Measurements from ENCODE around the gene MAP2K4.

The MAP2K4 gene

GRCh38 chr17:11986179-11986941 lies 34.3 kb upstream of the MAP2K4 start:
- Histone ChIP-seq H3K9me3 (no peaks in the 10 kb centered on the region), H3K4me1 (ENCODE audit: control insufficient read depth in 1 of 2, insufficient read depth in 1 of 2, low read depth in 1 of 2, low read length in 1 of 2) (no peaks in the 10 kb centered on the region), H3K4me3 (ENCODE audit: low read depth in 1 of 2, low read length in 1 of 2) (no peak overlapping the region), H3K36me3 (peaks cover 58% of the 10 kb centered on the region), H3K27ac (no peak overlapping the region), H3K27me3 (no peaks in the 10 kb centered on the region)
- TF ChIP-seq, protein P1, sequence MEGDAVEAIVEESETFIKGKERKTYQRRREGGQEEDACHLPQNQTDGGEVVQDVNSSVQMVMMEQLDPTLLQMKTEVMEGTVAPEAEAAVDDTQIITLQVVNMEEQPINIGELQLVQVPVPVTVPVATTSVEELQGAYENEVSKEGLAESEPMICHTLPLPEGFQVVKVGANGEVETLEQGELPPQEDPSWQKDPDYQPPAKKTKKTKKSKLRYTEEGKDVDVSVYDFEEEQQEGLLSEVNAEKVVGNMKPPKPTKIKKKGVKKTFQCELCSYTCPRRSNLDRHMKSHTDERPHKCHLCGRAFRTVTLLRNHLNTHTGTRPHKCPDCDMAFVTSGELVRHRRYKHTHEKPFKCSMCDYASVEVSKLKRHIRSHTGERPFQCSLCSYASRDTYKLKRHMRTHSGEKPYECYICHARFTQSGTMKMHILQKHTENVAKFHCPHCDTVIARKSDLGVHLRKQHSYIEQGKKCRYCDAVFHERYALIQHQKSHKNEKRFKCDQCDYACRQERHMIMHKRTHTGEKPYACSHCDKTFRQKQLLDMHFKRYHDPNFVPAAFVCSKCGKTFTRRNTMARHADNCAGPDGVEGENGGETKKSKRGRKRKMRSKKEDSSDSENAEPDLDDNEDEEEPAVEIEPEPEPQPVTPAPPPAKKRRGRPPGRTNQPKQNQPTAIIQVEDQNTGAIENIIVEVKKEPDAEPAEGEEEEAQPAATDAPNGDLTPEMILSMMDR (IDR thresholded peaks at IDR 0.05): no peak

DNA sequence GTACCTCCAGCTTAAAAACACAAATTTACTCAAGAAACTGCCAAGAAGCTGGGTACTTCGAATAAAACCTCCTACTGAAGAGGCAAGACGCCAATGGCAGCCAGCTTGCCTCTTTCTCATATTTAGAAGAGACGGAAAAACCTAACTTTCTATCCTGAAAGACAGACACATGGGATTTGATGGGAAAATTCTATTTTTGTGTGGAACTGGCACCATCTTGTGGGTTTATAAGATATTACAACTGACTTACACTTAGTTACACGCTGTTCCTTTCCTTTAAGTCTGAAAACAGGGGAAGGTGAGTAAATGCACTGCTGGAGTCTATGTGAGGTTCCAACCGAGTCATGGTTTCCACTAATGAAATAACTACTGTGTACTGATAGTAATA lies 33.7 kb upstream of the MAP2K4 start:
- no peaks in the 10 kb centered on the region for H3K27me3 ChIP-seq
- TF ChIP-seq, protein P1 (IDR thresholded peaks at IDR 0.05): peak; percentile 33
- H3K9me3 ChIP-seq: no peaks in the 10 kb centered on the region
- no peaks in the 10 kb centered on the region for H3K4me1 ChIP-seq (ENCODE audit: control insufficient read depth in 1 of 2, insufficient read depth in 1 of 2, low read depth in 1 of 2, low read length in 1 of 2)
- no peak overlapping the region for H3K4me3 ChIP-seq (ENCODE audit: low read depth in 1 of 2, low read length in 1 of 2)
- no peak overlapping the region for H3K27ac ChIP-seq
- peaks cover 61% of the 10 kb centered on the region for H3K36me3 ChIP-seq

- no peak overlapping the region for H3K4me3 ChIP-seq (ENCODE audit: low read depth in 1 of 2, low read length in 1 of 2)
- H3K27ac ChIP-seq: peak overlapping the region; percentile 7
- TF ChIP-seq, protein P1 (IDR thresholded peaks at IDR 0.05): no peak
- H3K36me3 ChIP-seq: peaks cover 44% of the 10 kb centered on the region
- no peaks in the 10 kb centered on the region for H3K27me3 ChIP-seq
- H3K9me3 ChIP-seq: no peaks in the 10 kb centered on the region
- H3K4me1 ChIP-seq (ENCODE audit: control insufficient read depth in 1 of 2, insufficient read depth in 1 of 2, low read depth in 1 of 2, low read length in 1 of 2): no peaks in the 10 kb centered on the region
Observed at GRCh38 chr17:11990363-11990983, 30.2 kb upstream of the MAP2K4 start.

- no peaks in the 10 kb centered on the region for H3K27me3 ChIP-seq
- H3K36me3 ChIP-seq: peaks cover 37% of the 10 kb centered on the region
- no peak overlapping the region for H3K27ac ChIP-seq
- H3K4me1 ChIP-seq (ENCODE audit: control insufficient read depth in 1 of 2, insufficient read depth in 1 of 2, low read depth in 1 of 2, low read length in 1 of 2): peaks cover 5 to 7% of the 10 kb centered on the region in 2 experiments
- H3K9me3 ChIP-seq: no peaks in the 10 kb centered on the region
- H3K4me3 ChIP-seq (ENCODE audit: low read depth in 1 of 2, low read length in 1 of 2): no peak overlapping the region
- TF ChIP-seq, protein P1 (IDR thresholded peaks at IDR 0.05): no peak
Observed at GRCh38 chr17:11991461-11991860, 29.2 kb upstream of the MAP2K4 start.

DNA sequence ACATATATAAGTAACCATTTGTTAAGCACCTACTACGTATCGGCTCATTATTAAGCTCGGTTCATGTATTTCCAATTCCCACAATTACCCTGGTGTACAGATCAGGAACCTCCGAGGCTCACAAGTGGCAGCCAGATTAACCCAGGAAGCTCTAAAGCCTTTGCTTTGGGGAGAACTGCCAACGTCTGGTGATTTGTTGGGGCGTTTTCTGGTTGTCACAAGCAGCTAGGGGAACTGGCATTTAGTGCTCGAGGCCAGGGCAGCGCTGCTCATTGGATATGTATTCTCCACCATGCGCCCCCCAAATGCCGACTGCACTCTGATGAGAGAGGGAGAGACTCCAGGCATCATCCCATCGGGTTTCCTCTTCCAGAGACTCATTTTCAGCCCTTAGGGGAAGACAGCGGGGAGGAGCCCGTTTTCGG lies 23.9 kb upstream of the MAP2K4 start:
- Histone ChIP-seq H3K4me3 (ENCODE audit: low read depth in 1 of 2, low read length in 1 of 2) (peak overlapping the region; percentile 65 to 82), H3K9me3 (no peaks in the 10 kb centered on the region)
- TF ChIP-seq, protein P1 (IDR thresholded peaks at IDR 0.05): no peak

More for the DNA sequence above, 23.9 kb upstream of the MAP2K4 start:
- Histone ChIP-seq H3K36me3 (peaks cover 9% of the 10 kb centered on the region), H3K27me3 (no peaks in the 10 kb centered on the region), H3K27ac (peak overlapping the region; percentile 98), H3K4me1 (ENCODE audit: control insufficient read depth in 1 of 2, insufficient read depth in 1 of 2, low read depth in 1 of 2, low read length in 1 of 2) (peaks cover 43 to 49% of the 10 kb centered on the region in 2 experiments)

Measured in neutrophil (primary cell).